ENCODE data around the gene EPHX1. TPM values are rescaled to one million over a fixed set of nuclear protein-coding genes. Genes with fewer than 3 reads are reported as not detected.
"Not testable (repeated sequence)": the region's sequence is repeated elsewhere in the genome, so short reads cannot be mapped to it uniquely, and the experiment has no call there.

Gene EPHX1
- total RNA-seq, 4 donors from 2014 or later = 30.3 to 72.8 (median 53.7) TPM

DNA sequence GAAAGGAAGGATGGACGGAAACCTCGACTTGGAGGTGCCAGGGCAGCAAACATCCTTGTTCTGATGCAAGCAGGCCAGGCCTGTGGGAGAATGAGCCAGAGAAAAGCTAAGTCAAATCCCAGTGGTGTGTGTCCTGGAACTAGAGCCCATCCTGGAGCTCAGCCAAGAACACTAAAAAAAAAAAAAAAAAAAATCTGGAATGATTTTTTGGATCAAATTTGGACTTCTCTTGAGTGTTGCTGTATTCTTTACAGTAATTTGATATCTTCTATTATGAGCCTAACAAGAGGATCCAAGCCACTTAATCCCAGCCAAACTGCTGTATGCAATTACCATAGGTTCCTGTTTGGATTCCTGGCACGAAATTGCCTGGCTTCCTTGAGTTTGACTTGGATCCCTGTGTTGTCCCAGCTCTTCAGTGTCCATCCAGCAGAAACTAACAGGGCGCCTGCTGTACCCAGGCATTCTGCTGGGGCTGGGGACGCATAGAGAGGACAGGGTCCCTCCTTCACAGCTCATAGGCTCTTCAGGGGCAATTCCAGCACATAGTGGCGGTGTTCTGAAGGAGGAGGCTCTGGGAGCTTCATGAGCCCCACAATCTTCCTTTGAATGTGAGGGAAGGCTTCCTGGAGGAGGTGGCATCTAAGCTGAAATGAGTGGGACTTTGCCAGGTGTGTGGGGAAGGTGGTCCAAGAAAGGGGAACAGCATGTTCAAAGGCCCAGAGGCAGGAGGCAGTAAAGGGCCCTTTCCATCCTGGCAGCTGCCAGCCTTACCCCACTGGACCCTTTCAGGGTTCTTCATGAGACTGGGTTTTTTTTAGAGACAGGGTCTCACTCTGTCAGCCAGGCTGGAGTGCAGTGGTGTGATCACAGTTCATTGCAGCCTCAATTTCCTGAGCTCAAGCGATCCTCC lies 24.7 kb downstream of the EPHX1 start:
- Histone ChIP-seq H3K9me3 (no peaks in the 10 kb centered on the region), H3K36me3 (peaks cover 57% of the 10 kb centered on the region), H3K27ac (peak overlapping the region; percentile 64), H3K4me3 (no peak overlapping the region), H3K27me3 (no peaks in the 10 kb centered on the region), H3K4me1 (peaks cover 6% of the 10 kb centered on the region)
- no peak for DNase-seq (ENCODE audit: low spot score in 2 of 2)
- no peak for TF ChIP-seq EP300 (IDR thresholded peaks at IDR 0.05)
- TF ChIP-seq POLR2AphosphoS5 (IDR thresholded peaks at IDR 0.05) = peak in 1 of 3 donors; percentile 60
- WGBS = 57% methylated on average over 7 of the region's 7 CpGs

DNA sequence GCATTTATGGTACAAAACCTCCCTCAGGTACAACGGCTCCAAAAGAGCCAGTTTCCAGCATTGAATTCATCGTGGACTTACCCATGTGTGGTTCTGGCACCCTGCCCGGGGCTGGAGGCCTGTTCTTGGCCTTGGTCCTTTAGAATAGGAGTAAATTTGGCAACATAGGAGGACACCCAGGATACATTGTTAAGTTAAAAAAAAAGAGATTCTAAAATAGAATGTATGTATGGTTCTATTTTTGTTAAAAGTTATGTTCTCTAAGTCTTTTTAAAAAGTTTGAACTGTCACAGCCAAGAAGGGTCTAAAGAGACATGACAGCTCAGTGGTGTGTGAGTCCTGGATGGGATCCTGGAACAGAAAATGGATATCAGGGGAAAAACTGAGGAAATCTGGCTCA lies 25.9 kb downstream of the EPHX1 start:
- DNase-seq (ENCODE audit: low spot score in 2 of 2) = no peak
- H3K4me3 ChIP-seq = no peak overlapping the region
- TF ChIP-seq POLR2A (IDR thresholded peaks at IDR 0.05) (no peak), CTCF (IDR thresholded peaks at IDR 0.05) (no peak), EP300 (IDR thresholded peaks at IDR 0.05) (no peak), POLR2AphosphoS5 (IDR thresholded peaks at IDR 0.05) (no peak)
- no peaks in the 10 kb centered on the region for H3K27me3 ChIP-seq
- H3K9me3 ChIP-seq = no peaks in the 10 kb centered on the region
- peaks cover 54% of the 10 kb centered on the region for H3K36me3 ChIP-seq
- no peak overlapping the region for H3K27ac ChIP-seq
- H3K4me1 ChIP-seq = peaks cover 6% of the 10 kb centered on the region
- 12% methylated on average over 3 of the region's 3 CpGs for WGBS

- not testable (repeated sequence) for H3K9me3 ChIP-seq; H3K27ac ChIP-seq; H3K27me3 ChIP-seq; H3K4me1 ChIP-seq; H3K4me3 ChIP-seq; DNase-seq (ENCODE audit: low spot score in 2 of 2)
- peaks cover 53% of the 10 kb centered on the region for H3K36me3 ChIP-seq
- WGBS = 81% methylated on average over 4 of the region's 4 CpGs
These were observed 26.4 kb downstream of the EPHX1 start for GRCh38 chr1:225836296-225836695.

DNA sequence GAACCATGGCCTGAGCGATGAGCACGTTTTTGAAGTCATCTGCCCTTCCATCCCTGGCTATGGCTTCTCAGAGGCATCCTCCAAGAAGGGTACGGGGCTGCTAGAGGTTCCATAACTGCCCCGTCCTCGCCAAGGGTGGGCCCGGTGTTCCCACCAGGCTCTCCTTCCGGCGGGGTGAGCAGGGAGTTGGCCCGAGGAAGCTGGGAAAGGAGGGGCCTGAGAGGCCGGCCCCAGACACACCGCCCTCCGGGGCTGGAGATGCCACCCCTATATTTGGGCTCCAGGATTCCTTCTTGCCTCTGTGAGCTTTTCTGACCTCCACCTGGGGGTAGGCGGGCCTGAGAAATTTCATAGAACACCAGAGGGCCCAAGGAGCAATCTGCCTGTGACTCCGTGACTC lies 28.9 kb downstream of the EPHX1 start:
- DNase-seq (ENCODE audit: low spot score in 2 of 2) = no peak
- no peak for TF ChIP-seq POLR2A (IDR thresholded peaks at IDR 0.05)
- TF ChIP-seq CTCF (IDR thresholded peaks at IDR 0.05) = no peak
- TF ChIP-seq EP300 (IDR thresholded peaks at IDR 0.05) = no peak
- no peak for TF ChIP-seq POLR2AphosphoS5 (IDR thresholded peaks at IDR 0.05)
- H3K27me3 ChIP-seq = no peaks in the 10 kb centered on the region
- H3K4me1 ChIP-seq = peaks cover 6% of the 10 kb centered on the region
- peaks cover 51% of the 10 kb centered on the region for H3K36me3 ChIP-seq
- no peaks in the 10 kb centered on the region for H3K9me3 ChIP-seq
- WGBS = 90% methylated on average over 11 of the region's 14 CpGs
- no peak overlapping the region for H3K4me3 ChIP-seq
- no peak overlapping the region for H3K27ac ChIP-seq

- Histone ChIP-seq H3K9me3 (no peaks in the 10 kb centered on the region), H3K27me3 (no peaks in the 10 kb centered on the region), H3K27ac (no peak overlapping the region), H3K4me1 (peaks cover 1% of the 10 kb centered on the region), H3K36me3 (peaks cover 66% of the 10 kb centered on the region), H3K4me3 (no peak overlapping the region)
- TF ChIP-seq POLR2A (IDR thresholded peaks at IDR 0.05) (no peak), EP300 (IDR thresholded peaks at IDR 0.05) (no peak), POLR2AphosphoS5 (IDR thresholded peaks at IDR 0.05) (no peak), CTCF (IDR thresholded peaks at IDR 0.05) (no peak)
- no peak for DNase-seq (ENCODE audit: low spot score in 2 of 2)
- WGBS = 90% methylated on average over 1 of the region's 1 CpG
These were observed 30.3 kb downstream of the EPHX1 start for GRCh38 chr1:225840223-225840610.

DNA sequence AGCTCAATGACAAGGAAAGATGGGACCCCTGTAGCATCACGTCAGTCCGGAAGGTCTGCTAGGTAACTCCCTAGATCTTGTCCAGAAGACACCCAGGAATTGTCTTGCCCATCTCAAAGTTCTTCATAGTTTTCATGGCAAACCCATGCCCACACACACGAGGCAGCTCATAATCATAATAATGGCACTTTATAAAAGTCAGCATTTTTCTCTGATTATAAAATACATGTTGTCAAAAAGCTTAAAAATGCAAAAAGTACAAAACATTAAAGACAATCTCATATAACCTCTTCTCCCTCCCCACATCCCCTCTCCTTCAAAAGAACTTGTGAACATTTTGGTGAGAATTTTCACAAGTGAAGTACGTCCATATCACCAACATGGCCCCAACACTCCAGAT lies 30.8 kb downstream of the EPHX1 start:
- TF ChIP-seq EP300 (IDR thresholded peaks at IDR 0.05) = no peak
- no peak for TF ChIP-seq POLR2A (IDR thresholded peaks at IDR 0.05)
- no peak for TF ChIP-seq POLR2AphosphoS5 (IDR thresholded peaks at IDR 0.05)
- TF ChIP-seq CTCF (IDR thresholded peaks at IDR 0.05) = no peak
- no peak overlapping the region for H3K4me3 ChIP-seq
- no peak overlapping the region for H3K27ac ChIP-seq
- no peaks in the 10 kb centered on the region for H3K9me3 ChIP-seq
- WGBS = 88% methylated on average over 4 of the region's 4 CpGs
- DNase-seq (ENCODE audit: low spot score in 2 of 2) = no peak
- H3K4me1 ChIP-seq = peaks cover 6% of the 10 kb centered on the region
- peaks cover 69% of the 10 kb centered on the region for H3K36me3 ChIP-seq
- H3K27me3 ChIP-seq = no peaks in the 10 kb centered on the region

All from suprapubic skin (tissue), 4 donors.